NCI-H146 treated with DMSO at 0.1 percent for 48 hours (cell line): ENCODE results near the gene PTPRF.
"Not testable (repeated sequence)": the region's sequence is repeated elsewhere in the genome, so short reads cannot be mapped to it uniquely, and the experiment has no call there.

ENCODE experiments used
- DNase-seq: peaks from one replicate; lab custom pipeline; 2025; ENCODE audit not compliant: unreplicated experiment; lab: John Stamatoyannopoulos, UW

The PTPRF gene

DNA sequence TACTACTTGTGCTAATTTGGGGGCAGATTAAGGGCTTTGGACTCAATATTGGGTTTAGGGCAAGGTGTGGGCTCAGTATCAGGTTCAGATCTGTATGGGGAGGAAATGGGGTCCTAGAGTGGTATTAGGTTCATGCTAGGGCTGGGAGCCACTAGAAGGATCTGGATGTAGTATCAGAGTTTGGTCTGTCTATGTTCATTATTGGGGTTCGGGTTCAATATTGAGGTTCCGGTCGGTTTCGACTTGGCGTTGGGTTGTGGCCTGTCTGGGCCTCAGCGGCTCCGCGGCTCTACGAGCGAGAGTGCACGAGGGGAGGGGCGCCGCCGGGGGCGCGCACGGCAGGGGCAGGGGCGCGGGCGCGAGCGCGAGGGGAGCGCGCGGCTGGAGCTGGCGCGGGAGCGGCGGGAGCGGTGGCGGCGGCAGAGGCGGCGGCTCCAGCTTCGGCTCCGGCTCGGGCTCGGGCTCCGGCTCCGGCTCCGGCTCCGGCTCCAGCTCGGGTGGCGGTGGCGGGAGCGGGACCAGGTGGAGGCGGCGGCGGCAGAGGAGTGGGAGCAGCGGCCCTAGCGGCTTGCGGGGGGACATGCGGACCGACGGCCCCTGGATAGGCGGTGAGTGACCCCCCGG lies at the start of gene PTPRF:
PTPRF (plus strand) TSS at position 401 of the 624 bp plus-strand sequence. CDS start 14,193 bp downstream, outside the sequence.
- DNase-seq, result no peak

DNA sequence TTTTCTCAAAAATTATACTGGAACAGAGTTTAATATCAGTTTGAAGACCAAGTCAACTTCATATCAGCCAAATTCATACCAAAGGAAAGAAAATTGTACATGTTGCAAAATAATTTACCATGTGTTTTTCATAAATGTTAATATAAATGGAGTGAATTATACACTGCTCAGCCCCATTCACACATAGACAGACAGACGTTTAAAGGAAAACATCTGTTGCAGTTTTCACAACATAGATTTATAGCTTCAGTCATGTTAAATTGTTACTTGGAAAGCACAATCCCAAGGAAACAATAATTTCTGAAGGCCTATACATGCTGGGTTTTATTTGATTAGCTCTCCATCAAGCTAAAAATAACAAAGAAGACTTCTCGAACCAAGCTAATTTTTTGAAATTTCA lies 49.2 kb upstream of the PTPRF start:
- DNase-seq, result no peak

DNA sequence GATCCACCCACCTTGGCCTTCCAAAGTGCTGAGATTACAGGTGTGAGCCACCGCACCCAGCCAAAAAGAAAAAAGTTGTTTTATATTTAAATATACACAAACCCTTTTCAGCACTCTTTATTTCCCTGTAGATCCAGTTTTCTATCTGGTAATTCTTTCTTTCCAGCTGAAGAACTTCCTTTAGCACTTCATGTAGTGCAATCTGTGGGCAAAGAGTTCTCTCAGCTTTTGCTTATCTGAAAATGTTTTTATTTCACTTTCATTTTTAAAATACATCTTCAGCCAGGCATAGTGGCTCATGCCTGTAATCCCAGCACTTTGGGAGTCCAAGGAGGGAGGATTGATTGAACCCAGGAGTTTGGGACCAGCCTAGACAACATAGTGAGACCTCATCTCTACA lies 48.5 kb upstream of the PTPRF start:
- no peak for DNase-seq

DNA sequence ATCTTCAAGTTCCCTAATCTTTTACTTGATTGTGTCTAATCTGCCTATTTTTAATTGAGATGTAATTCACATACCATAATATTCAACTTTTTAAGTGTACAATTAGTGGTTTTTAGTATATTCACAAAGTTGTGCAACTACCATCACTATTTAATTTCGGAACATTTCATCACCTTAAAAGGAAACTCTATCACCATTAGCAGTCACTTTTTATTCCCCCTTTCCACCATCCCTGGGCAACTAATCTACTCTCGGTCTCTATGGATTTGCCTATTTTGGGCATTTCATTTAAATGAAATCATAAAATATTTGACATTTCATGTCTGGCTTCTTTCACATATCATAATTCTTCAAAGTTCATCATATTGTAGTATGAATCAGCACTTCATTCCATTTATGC lies 46.3 kb upstream of the PTPRF start:
- DNase-seq, result no peak

DNA sequence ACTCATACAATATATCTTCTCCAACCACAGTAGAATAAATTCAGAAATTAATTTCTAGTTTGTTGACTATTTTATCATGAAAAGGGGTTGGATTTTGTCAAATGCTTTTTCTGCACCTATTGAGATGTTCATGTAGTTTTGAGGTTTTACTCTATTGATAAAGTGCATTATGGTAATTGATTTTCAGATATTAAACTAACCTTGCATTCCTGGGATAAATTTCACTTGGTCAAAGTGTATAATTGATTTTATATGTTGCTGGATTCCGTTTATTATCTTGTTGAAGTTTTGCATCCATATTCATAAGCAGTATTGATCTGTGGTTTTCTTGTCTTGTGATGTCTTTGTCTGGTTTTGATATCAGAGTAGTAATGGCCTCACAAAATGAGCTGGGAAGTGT lies 42.5 kb upstream of the PTPRF start:
- no peak for DNase-seq

DNA sequence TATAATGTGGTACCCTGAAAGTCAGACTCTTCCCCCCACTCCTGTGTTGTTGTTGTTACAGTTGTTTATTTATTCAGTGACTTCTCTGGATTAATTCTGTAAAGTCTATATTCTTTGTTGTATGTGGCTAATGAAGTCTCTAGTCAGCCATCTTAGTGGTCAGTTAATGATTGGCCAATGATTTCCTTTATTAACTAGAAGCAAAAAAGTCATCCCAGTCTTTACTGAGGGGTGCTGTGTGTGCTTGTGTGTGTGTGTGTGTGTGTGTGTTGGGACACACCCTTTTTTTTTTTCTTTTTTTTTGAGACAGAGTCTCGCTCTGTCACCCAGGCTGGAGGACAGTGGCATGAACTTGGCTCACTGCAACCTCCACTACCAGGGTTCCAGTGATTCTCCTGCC lies 39.6 kb upstream of the PTPRF start:
- DNase-seq, result no peak

DNA sequence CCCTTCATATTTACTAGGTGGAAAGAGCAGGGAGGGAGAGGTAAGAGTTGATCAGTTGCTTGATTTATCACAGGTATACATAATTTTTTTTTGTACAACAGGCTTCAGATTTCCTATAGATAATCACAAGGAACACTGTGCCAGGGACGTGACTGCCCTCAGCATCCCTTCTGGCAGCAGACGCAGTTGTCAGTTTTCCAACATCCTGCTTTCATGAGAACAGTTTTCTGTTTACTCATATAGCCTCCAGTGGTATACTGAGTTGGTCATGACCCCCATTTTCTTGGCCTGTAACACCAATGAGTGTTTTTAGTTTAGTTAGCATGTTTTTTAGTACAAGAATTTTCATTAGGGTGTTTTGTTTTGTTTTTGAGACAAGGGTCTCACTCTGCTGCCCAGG lies 37.9 kb upstream of the PTPRF start:
- DNase-seq, result no peak

DNA sequence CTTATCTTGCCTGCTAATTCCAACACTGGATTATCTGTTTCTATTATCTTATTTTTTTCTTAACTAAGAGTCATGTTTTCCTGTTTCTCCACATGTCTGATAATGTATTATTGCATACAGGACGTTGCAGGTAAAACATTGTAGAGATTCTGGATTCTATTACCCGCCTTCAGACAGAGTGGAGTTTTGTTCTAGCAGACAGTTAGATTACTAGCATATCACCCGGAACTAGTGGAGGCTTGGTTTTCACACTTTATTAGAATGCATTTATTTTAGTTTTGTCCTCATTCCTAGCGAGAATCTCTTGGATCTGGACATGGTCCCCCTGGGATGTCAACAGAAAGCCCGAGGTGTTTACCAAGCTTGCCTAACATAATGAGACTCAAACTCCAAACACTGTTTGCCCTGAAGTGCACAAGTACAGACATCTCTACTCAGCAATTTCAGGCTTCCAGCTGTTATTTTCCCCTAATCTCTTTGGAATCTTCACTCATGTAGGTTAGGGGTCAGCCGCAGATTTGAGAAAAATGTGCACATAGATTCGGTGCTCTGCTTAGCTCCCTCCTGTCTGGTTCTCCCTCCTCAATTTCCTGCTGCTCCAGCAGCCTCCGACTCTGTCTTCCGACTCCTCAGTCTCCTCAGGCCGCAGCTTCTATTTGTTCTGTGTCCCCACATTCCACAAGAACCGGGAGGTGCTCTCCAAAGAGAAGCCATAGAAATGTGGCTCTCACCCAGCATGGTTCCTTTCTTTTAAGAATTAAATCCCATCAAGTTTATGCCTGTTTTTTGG lies 36.8 kb upstream of the PTPRF start:
- no peak for DNase-seq

DNA sequence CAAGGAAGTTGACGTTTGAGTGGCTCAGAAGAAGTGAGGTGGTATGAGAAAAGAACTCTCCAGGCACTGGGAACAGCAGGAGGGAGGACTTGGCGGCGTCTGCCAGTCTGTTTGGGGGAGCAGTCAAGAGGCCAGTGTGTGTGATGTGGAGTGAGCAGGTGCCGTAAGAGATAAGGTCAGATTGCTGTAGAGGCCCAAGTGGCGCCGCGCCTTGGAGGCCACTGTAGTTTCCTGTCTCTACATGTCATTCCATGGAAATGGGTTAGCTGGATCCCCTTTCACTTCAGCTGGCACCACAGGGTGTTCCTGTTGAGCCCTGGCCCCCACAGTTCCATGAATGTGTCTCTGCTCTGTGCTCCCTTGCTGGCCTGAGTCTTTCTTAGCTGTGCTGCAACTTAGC lies 35.5 kb upstream of the PTPRF start:
- no peak for DNase-seq

DNA sequence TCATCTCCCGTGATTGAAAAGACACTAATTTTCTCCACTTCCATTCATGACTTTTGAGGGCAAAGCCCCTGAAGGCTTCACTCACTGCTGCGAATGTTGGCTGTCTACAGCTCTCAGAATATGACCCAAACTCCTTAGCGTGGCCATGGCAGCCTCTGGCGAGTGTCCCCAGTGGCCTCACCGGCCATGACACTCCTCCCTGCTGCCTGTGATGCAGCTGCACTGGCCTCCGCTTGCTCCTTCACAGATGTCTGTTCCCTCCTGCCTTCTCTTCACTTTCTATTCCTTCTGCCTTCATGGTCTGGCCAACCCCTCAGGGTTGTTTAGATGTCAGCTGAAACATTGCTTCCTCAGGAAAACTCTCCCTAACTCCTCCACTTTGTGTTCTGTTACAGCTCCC lies 30.8 kb upstream of the PTPRF start:
- no peak for DNase-seq

DNA sequence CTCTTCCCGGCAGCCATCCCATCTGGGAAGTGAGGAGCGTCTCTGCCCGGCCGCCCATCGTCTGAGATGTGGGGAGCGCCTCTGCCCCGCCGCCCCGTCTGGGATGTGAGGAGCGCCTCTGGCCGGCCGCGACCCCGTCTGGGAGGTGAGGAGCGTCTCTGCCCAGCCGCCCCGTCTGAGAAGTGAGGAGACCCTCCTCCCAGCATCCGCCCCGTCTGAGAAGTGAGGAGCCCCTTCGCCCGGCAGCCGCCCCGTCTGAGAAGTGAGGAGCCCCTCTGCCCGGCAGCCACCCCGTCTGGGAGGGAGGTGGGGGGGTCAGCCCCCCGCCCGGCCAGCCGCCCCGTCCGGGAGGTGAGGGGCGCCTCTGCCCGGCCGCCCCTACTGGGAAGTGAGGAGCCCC lies 28.9 kb upstream of the PTPRF start:
- DNase-seq, result not testable (repeated sequence)

DNA sequence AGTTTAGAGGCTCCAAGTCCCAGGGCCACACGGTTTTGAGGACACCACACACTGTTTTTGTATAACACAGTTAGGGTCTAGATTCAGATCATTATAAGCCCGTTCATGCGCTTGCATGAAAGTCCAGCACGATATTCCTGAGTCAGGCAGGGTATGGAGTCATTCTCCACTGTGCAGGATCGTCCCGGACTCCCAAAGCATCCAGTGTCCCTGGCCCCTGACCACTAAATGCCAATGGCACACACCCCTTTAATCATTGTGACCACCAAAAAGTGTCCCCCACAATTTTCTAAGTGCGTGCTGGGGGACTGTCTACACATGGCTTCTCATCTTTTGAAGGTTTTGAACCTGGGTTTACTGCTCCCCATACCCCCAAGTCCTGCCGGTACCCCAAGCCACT lies 27.1 kb upstream of the PTPRF start:
- no peak for DNase-seq

DNA sequence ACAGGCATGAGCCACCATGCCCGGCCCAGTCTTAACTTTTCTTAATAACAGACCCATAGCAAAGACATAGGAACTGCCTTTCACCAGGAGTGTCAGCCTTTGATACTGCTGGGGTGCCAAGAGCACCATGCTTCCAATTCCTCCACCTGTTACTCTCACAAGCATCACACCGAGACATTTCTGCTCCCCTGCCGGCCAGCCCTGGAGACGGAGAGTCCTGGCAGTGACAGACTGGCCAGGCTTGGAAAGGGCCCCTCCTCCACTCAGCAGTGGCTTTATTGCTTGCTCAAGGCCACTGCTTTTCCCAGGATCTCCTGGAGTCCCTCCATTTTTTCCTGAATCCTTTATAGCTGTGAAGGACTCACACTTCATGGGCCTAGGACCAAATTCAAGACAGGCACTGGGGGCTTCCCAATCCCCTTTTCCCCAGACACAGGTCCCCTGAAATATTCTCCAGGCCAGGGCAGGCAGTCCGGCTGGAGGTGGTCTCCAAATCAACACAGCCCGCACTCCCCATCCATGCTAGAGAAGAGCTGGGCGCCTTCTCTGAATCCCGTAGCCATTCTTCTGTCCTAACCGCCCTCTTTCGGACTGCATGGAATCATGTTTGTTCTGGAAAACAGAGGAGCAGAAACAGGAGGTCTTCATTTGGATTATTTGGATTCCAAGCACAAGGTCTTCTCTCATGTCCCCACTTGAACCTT lies 25.5 kb upstream of the PTPRF start:
- DNase-seq, result no peak

DNA sequence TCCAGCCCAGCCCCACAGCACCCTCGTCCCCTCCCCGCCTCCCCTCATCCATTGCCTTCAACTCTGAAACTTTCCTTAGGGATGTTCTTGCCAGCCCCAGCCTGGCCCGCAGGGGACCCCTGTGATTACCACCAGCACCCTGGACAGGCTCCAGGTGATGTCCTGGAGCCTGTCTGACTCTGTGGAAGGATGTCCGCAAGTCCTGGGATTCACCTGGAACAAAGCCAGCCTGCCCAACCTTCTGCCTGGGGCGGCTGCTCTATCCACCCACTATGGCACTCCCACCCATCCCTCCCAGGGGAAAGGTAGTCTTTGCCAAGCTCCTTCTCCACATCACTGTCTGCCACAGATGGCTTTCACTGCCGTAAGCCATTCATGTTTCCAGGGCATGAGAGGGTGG lies 24.4 kb upstream of the PTPRF start:
- DNase-seq, result no peak

DNA sequence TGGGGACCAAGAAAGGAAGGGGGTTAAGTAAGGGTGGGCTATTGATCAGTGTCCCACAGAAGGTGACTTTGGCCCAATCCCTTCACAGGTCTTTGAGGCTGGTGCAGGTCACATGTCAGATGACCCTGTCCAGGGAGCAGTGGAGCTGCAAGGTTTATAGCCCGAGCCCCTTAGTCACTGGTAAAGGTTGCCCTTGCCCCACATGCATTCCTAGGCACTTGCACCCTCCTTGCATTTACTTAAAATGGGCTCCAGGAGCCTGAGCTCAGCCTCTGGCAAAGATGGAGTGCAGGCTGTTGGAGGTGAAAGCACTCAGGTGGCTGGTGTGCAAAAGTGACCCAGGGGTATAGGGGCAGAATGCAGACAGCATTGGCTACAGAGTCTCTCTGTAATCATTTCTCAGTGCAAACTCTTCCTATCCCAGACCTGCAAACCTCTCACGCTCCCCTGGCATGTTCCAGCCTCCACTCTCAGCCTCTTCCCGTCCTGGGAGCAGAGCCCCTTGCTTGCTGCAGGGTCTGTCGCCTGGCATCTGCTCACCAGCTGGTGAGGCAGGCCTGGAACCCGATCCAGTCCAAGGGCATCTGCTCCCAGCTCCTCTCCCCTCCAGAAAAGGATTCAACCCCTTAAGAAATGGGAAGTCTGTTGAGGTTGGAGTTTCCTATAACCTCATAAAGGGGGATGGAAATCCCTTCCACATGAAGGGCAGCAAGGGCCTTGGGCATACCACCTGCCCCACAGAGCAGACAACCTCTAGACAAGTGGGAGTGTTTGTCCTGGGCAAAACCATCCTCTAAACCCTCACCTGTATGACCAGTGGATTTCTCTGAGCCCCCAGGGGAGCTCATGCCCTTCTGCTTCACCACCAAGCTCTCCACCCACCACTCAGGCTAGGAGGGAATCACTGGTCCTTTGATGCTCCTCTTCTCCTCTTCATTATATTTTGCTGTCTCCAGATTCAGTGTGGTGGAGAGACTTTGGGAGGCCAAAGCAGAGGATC lies 23.1 kb upstream of the PTPRF start:
- DNase-seq, result no peak

DNA sequence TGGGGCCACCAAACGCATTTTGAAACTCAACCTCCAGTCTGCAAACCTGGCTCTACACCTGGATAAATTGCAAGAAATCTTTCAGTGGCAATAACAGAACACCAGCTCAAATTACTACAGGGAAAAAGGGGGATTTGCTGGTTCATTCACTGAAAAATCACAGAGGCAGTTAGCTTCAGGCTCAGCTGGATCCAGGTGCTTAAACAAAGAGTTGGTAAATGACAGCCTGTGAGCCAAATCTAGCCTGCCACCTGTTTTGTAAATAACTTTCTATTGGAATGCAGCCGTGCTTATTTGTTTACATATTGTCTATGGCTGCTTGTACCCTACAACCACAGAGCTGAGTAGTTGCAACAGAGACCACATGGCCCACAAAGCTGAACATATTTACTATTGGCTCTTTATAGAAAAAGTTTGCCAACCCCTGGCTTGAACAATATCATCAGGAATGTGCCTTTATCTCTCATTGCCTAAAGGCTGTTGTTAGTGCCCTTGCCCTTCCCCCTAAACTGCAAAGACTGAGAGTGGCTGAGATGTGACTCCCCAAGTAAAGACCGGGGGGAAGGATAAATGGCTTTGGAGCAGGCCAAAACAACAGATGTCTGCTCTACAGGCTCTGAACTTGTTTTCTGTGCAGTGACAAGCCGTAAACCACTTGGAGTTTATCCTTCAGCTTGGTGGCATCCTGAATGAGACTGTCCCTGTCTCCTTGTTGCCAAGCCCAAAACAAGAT lies 21.5 kb upstream of the PTPRF start:
- DNase-seq, result no peak

DNA sequence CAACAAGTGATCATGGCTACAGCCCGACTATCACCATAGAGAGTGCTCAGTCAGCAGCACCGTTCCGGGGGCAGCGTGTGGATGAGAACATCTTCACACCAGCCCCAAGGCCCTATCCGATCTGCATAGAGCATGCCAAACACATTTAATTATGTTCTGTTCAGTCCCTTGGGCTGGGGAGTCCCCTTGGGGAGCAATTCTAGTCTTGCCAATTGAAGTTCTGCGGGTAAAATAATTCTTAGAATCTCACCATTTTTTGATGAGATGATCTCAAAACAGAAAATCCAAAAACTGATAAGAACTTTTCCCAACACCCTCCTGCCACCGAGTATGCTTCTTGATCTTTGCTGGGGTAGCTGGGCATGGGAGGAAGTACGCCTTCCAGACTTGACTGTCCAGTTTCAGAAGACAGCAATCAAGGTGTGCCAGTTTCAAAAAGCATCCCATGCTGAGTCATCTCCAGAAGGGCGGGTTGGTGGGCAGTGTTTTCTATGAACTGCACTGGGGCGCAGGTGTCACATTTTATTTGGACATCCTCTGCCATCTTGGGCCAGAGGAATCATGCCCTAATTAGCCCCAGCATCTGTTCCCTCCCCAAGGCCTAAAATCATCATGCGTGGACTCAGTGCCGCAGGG lies 20.8 kb upstream of the PTPRF start:
- DNase-seq, result no peak

DNA sequence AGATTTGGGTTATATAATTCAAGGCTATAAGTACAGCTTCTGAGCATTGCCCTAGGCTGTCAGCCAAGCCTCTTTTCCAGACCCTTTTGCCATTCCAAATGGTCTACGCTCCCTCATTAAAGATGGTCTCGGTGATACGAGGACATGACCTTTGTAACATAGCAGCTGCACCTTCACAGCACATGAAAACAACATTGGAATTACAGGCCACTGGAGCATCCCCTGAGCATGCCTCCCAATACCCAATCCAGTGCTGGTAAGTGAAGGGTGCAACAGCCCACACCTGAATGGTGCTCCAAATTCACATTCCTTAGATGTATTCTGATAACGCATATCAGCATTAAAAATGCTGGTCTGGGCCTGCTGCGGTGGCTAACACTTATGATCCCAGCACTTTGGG lies 20.1 kb upstream of the PTPRF start:
- no peak for DNase-seq

DNA sequence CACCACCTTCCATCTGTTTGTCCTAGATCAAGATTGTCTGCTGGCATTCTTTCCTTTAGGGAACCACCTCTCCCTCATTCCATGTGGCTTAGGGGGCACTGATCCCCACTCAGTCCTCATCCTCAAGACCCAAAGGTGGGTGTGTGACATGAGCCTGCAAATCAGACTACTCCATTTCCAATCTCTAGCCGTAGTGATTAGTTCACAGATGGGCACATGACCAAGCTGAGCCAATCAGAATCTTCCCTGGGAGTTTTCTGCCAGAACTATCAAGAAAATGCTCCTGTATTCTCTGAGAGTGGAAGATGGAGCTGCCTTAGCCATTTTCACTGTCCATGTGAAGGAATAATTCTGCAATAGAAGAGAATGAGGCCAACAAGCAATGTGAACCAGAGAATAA lies 19.3 kb upstream of the PTPRF start:
- no peak for DNase-seq

DNA sequence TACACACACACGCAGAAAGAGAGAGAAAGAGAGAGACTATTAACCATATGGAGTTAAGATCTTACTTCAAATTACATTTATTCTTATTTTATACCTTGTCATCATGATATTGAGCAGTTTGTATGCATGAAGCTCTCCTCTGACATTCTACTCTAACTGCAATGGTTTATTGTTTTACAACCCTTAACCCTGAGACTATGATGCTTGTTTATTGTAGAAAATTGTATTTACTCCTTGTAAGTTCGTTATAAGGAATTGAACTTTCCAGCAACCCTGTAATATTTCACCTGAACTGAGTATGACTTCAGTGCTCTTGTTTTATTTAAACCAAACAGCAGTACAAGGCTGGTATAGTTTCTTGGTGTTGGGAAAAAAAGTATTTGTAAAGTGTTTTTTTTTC lies 18.6 kb upstream of the PTPRF start:
- DNase-seq, result no peak
